Lower leg skin (tissue), 4 donors: Measurements from ENCODE around the gene SIK2. TPM values are rescaled to one million over a fixed set of nuclear protein-coding genes. Genes with fewer than 3 reads are reported as not detected.
A peak's percentile ranks its signal among the peaks of the same experiment; 100 is the strongest.

Experiments
- DNase-seq, 2 donors: peaks; one replicate each; pipeline ENCODE4 v3.0.0-alpha.2; 2019; ENCODE audit warnings: low spot score in 2 of 2
- H3K4me3 ChIP-seq: fragments of 200-600 bp; sonication (generic); 2 replicates; pipeline ENCODE4 v1.5.1; 2017; ENCODE audit warnings: mild to moderate bottlenecking, low read depth; ENCODE audit not compliant: poor library complexity, severe bottlenecking
- CTCF ChIP-seq, 3 donors: fragments of 450-650 bp; IDR thresholded peaks; one replicate each; pipeline ENCODE4 v1.5.1; 2016; ENCODE audit warnings: antibody characterized with exemption in 3 of 3, mild to moderate bottlenecking in 3 of 3, moderate library complexity in 2 of 3
- POLR2A ChIP-seq, 2 donors: fragments of 450-650 bp; IDR thresholded peaks; one replicate each; pipeline ENCODE4 v1.6.1; 2016 to 2017; ENCODE audit warnings: antibody characterized with exemption in 2 of 2, mild to moderate bottlenecking in 1 of 2, moderate library complexity in 1 of 2
- WGBS, 2 donors: methylation state at CpG; one replicate each; pipeline ENCODE4 v1.1.5; 2018; 5-methylcytosine and 5-hydroxymethylcytosine counted together
- intact Hi-C: fragments of 100-400 bp; cut with DNase I; formaldehyde crosslinking; loops from one replicate; pipeline ENCODE4 v1.15.0; 2023; ENCODE audit warnings: low total_unique reads
- total RNA-seq, 4 donors: library from RNA; depleted of rRNA; stranded (reverse); fragments of >200 nt; gene quantifications; one replicate each; pipeline ENCODE4 v1.1.0, GENCODE V29; 2016

Gene SIK2
- total RNA-seq, 4 donors from 2014 or later: 15.4 to 19.5 (median 18.9) TPM

DNA sequence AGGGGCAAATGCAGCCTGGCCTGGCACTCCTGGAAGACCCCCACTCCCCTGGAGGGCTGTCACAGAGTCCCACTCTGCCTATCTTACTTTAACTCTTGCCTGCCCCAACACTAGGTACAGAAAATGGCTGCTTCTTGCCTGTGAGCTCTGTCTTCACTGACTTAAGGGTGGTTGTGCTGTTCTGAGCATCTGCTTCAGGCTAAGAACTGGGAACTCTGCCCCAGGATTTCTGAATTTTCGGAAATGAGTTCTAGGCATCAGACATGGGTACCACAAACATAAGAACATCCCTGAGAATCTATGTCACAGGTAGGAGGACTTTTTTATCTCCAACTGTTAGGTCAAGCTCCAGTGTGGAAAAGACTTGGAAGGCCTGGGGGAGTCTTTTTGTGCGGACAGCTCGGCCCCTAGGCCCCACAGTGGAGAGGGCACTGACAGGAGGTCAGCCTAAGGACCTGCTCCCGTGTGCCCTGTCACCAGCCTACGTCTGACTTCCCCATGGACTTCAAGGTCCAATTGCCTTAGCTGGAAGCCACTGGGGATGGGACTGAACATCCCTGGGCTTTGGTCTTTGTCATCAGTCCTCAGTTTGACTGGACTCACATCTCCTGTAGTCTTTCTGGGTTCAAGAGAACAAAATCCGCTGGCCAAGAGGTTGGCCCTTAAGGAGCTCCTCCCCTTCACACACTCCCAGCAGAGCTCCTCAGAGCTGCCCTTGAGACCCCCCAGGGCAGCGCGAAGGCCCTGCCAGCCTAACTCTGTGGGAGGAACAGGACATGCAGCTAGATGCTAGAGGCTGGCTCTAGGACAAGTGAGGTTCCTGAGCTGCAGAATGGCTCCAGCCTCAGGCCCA lies 132.1 kb downstream of the SIK2 start:
- TF ChIP-seq POLR2A (IDR thresholded peaks at IDR 0.05) (no peak), CTCF (IDR thresholded peaks at IDR 0.05) (no peak)
- DNase-seq: no peak
- H3K4me3 ChIP-seq: no peak overlapping the region
- WGBS, 2 donors: 50 to 55% methylated on average over 8 of the region's 8 CpGs
- intact Hi-C loops: no loop called here

GRCh38 chr11:111734954-111735261 lies 132.7 kb downstream of the SIK2 start:
- intact Hi-C loops: no loop called here
- TF ChIP-seq CTCF (IDR thresholded peaks at IDR 0.05) (no peak), POLR2A (IDR thresholded peaks at IDR 0.05) (no peak)
- WGBS, 2 donors: 12 to 24% methylated on average over 6 of the region's 6 CpGs
- no peak overlapping the region for H3K4me3 ChIP-seq
- DNase-seq: no peak

DNA sequence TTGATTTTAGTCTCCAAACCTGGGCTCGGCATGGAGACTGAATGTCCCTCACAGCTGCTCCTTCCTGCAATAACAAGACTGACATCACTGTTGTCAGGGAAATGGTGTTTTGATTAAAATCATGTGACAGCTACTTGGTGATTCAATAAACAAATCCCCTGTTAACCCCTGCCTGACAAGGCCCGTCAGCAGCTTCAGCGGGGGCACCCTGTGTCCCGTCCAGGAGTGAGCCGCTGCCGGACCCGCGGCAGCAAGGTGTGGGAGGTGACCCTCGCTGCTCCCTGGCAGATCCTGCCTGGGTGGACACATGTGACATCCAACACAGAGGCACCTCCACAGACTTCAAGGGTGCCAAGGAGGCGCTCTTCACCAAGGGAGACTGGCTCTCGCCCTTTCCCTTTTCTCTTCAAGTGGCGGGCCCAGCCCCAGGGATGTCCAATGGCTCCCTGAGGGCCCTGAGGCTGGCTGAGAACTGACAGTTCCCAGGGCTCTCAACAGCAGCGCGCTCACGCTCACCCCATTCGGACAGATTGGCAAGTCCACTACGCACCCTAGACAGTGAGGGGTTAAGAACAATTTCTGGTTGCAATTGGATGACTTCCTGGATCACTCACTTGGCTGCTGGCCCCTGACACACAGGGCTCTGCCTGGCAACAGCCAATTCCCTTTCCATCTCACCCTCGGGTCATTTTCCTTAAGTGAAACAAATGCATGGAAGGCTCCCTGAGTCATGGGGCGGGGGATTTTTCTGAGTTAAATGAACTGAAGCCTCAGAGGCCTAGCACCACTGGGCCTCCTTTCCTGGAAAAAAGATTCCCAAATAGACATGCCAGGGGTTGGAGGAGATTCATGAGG lies 133.2 kb downstream of the SIK2 start:
- intact Hi-C loops: no loop called here
- no peak overlapping the region for H3K4me3 ChIP-seq
- 11 to 17% methylated on average over 12 to 16 of the region's 19 CpGs for WGBS, 2 donors
- DNase-seq: peak; percentile 88 to 96
- no peak for TF ChIP-seq CTCF (IDR thresholded peaks at IDR 0.05)
- TF ChIP-seq POLR2A (IDR thresholded peaks at IDR 0.05): no peak

- no peak for DNase-seq
- intact Hi-C loops: no loop called here
- TF ChIP-seq POLR2A (IDR thresholded peaks at IDR 0.05): no peak
- no peak for TF ChIP-seq CTCF (IDR thresholded peaks at IDR 0.05)
- WGBS, 2 donors: 23 to 36% methylated on average over 11 of the region's 11 CpGs
- no peak overlapping the region for H3K4me3 ChIP-seq
Measured at GRCh38 chr11:111736181-111736590, 133.9 kb downstream of the SIK2 start.

GRCh38 chr11:111736621-111737443 lies 134.6 kb downstream of the SIK2 start:
- intact Hi-C loops: no loop called here
- no peak for TF ChIP-seq POLR2A (IDR thresholded peaks at IDR 0.05)
- no peak for TF ChIP-seq CTCF (IDR thresholded peaks at IDR 0.05)
- no peak overlapping the region for H3K4me3 ChIP-seq
- 61 to 66% methylated on average over 15 of the region's 15 CpGs for WGBS, 2 donors
- DNase-seq: no peak
